GM12878 (cell line): ENCODE results near the gene EIF5A. TPM values are rescaled to one million over a fixed set of nuclear protein-coding genes. Genes with fewer than 3 reads are reported as not detected.

Experiments used
- ATAC-seq: fragments of 200-7000 bp; cut with Tn5 transposase; 3 replicates; pipeline ENCODE4 v1.9.1; 2020; ENCODE audit warnings: mild to moderate bottlenecking, moderate library complexity
- BruUV-seq: library from RNA; stranded (reverse); fragments of 400-500 nt; replicated peaks from 2 replicates; lab custom pipeline; 2021; lab: Mats Ljungman, UMichigan
- CTCF ChIA-PET: fragments of 300-600 bp; sonication (Branson Sonifier 250); formaldehyde crosslinking; extraction: SDS; loops from one replicate; lab custom pipeline; 2021; ENCODE audit warnings: inconsistent platforms; lab: Yijun Ruan, JAX
- POLR2A ChIA-PET: fragments of 350-600 bp; formaldehyde crosslinking; extraction: SDS; loops from one replicate; lab custom pipeline; 2021; ENCODE audit warnings: inconsistent platforms; lab: Charles Lee
- RAD21 ChIA-PET: fragments of 300-600 bp; sonication (Branson Sonifier 250); formaldehyde crosslinking; loops from one replicate; lab custom pipeline; 2023; ENCODE audit warnings: antibody characterized with exemption; ENCODE audit not compliant: unreplicated experiment; lab: Charles Lee
- SMC1A ChIA-PET: fragments of 300-600 bp; sonication (Branson Sonifier 250); formaldehyde crosslinking; loops from one replicate; lab custom pipeline; 2023; ENCODE audit not compliant: unreplicated experiment, uncharacterized antibody; lab: Charles Lee
- DNase-seq: peaks from one replicate; pipeline ENCODE4 v3.0.0-alpha.2; 2011; ENCODE audit warnings: low read depth, low spot score
- FAIRE-seq: peaks from 3 replicates; lab custom pipeline; 2011; peaks lifted over from hg19 to GRCh38; lab: Jason Lieb, UNC
- H2AFZ ChIP-seq: 2 replicates; pipeline ENCODE4 v1.6.0; 2011; ENCODE audit warnings: low read depth, low read length, control low read depth; ENCODE audit not compliant: control insufficient read depth
- H3K27ac ChIP-seq: 2 replicates; pipeline ENCODE4 v1.5.1; 2011; ENCODE audit warnings: control low read depth; ENCODE audit not compliant: control insufficient read depth, insufficient read depth
- H3K27me3 ChIP-seq, 2 experiments: replicated peaks in 1 of 2; 2 replicates each; pipeline versions ENCODE4 v1.6.0 to v1.6.1; 2011; ENCODE audit warnings: low read length in 1 of 2; ENCODE audit not compliant: control insufficient read depth in 2 of 2, insufficient read depth in 2 of 2
- H3K36me3 ChIP-seq, 2 experiments: 2 replicates each; pipeline ENCODE4 v1.5.1; 2011; ENCODE audit warnings: low read length in 1 of 2; ENCODE audit not compliant: control insufficient read depth in 2 of 2, insufficient read depth in 2 of 2
- H3K4me1 ChIP-seq: 2 replicates; pipeline ENCODE4 v1.6.1; 2011; ENCODE audit warnings: mild to moderate bottlenecking, low read length, moderate library complexity, mixed read lengths; ENCODE audit not compliant: control insufficient read depth, insufficient read depth
- H3K4me2 ChIP-seq: 2 replicates; pipeline ENCODE4 v1.6.0; 2011; ENCODE audit warnings: control low read depth; ENCODE audit not compliant: control insufficient read depth, insufficient read depth
- H3K4me3 ChIP-seq: fragments of 200-600 bp; sonication (generic); 2 replicates; pipeline ENCODE4 v1.5.1; 2016
- H3K79me2 ChIP-seq: 2 replicates; pipeline ENCODE4 v1.6.0; 2011; ENCODE audit warnings: low read length; ENCODE audit not compliant: control insufficient read depth, insufficient read depth
- H3K9ac ChIP-seq: 2 replicates; pipeline ENCODE4 v1.8.0; 2011; ENCODE audit warnings: low read length, control low read depth, mixed read lengths; ENCODE audit not compliant: control insufficient read depth, insufficient read depth
- H3K9me3 ChIP-seq: replicated peaks from 3 replicates; pipeline ENCODE4 v1.5.1; 2011; ENCODE audit warnings: mild to moderate bottlenecking, low read length; ENCODE audit not compliant: control insufficient read depth, insufficient read depth
- H4K20me1 ChIP-seq: 2 replicates; pipeline ENCODE4 v1.6.0; 2011; ENCODE audit not compliant: control insufficient read depth, insufficient read depth
- EED ChIP-seq: sonication (generic); IDR thresholded peaks from 2 replicates; pipeline ENCODE4 v1.6.1; 2016; ENCODE audit warnings: antibody characterized with exemption, low read depth
- HCFC1 ChIP-seq: fragments of 150-350 bp; IDR thresholded peaks from 2 replicates; pipeline ENCODE4 v1.6.1; 2014; ENCODE audit warnings: low read length
- MTA3 ChIP-seq: IDR thresholded peaks from 2 replicates; pipeline ENCODE4 v1.6.1; 2012; ENCODE audit warnings: low read length, inconsistent platforms, borderline replicate concordance
- SUZ12 ChIP-seq: fragments of 200-600 bp; sonication (generic); IDR thresholded peaks from one replicate; pipeline ENCODE4 v1.6.1; 2018; ENCODE audit warnings: antibody characterized with exemption, mild to moderate bottlenecking; ENCODE audit not compliant: unreplicated experiment
- YBX1 ChIP-seq: fragments of 450-650 bp; IDR thresholded peaks from 2 replicates; pipeline ENCODE4 v1.6.1; 2016; ENCODE audit warnings: antibody characterized with exemption
- WGBS: methylation state at CpG from one replicate; pipeline ENCODE4 v1.1.6; 2016; ENCODE audit warnings: low lambda C conversion rate; ENCODE audit not compliant: insufficient replicate concordance, insufficient coverage; ENCODE audit errors: missing lambda C conversion rate; 5-methylcytosine and 5-hydroxymethylcytosine counted together
- in situ Hi-C: fragments of 300-500 bp; cut with MboI; formaldehyde crosslinking; loops from 9 replicates; pipeline ENCODE4 v1.14.3; 2018; ENCODE audit warnings: mixed read lengths
- intact Hi-C: fragments of 100-400 bp; cut with micrococcal nuclease; formaldehyde crosslinking; loops from one replicate; pipeline ENCODE4 v1.14.2; 2022; ENCODE audit not compliant: unreplicated experiment
- polyA plus RNA-seq, 11 experiments: library from polyadenylated mRNA; depleted of rRNA in 4 of 11; unstranded in 6 of 11; stranded (reverse) in 5 of 11; fragments of >200 nt; fragmentation: Nextera tagmentation in 4 of 11; fragmentation: Illumina TruSeq in 1 of 11; extraction: Ambion mirVana in 4 of 11; extraction: Trizol in 1 of 11; gene quantifications; 1 replicate in 1 of 11; 2 replicates in 10 of 11; pipeline versions ENCODE4 v1.2.1 to v1.2.3, GENCODE V29; 2011 to 2016; ENCODE audit warnings: inconsistent platforms in 2 of 11, missing spikeins in 2 of 11, low read depth in 1 of 11
- total RNA-seq, 4 experiments: library from RNA; depleted of rRNA in 3 of 4; stranded (reverse); fragments of >200 nt in 3 of 4; fragmentation: Illumina TruSeq in 1 of 4; extraction: Trizol in 1 of 4; gene quantifications; 2 replicates each; pipeline versions ENCODE4 v1.2.1 to v1.2.3, GENCODE V29; 2013 to 2021
- TF ChIP-seq, protein P1 (sequence below): fragments of 450-650 bp; IDR thresholded peaks from 2 replicates; pipeline ENCODE4 v1.6.1; 2018; ENCODE audit warnings: borderline replicate concordance, mild to moderate bottlenecking; ENCODE audit not compliant: partially characterized antibody

EIF5A gene
- total and polyA plus RNA-seq, 10 of the 15 experiments (the other 5 are each of a cell fraction or from before 2014, with no cell fraction given) = 26.5 to 1,792 (median 944) TPM

DNA sequence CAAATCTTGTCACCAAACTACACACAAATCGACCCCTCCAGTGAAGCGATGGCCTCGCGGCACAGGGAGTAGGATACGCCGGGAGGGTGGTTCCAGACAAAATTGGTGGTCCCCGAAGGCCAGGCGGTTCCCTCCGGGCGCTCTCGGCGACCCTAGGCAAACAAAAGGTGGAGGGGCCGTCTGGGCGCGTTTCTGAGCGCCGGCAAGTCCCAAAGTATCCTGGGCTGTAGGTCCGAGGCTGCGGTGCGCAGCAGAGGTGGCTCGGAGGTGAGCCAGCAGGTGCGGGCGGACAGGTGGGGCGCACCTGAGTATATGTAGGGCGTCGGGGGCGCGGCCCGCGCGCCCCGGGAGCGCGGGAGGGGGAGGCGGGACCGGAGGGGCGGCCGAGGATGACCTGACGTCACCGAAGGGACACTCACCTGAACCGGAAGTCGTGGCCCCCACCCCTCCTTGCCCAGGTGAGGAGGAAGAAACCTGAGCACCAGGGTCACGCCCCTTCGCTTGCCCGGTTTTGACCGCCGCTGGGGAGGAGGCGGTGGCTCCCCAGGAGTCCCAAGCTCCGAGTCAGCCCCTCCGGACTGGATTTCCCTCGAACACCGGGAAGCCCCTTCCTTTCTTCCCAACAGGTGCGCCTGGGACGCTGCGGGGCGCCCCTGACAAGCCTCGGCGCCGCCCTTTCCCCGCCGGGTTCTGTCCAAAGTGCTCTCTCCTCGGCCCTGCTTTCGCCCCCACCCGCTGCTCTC, 45.1 kb upstream of the EIF5A start, which contains the start of gene CLDN7:
Gene CLDN7 (minus strand): TSS at position 287 of the 743 bp plus-strand sequence. CDS start 435 bp downstream, outside the sequence.
- intact Hi-C loops (no loop called here), in situ Hi-C loops (no loop called here)
- TF ChIP-seq MTA3 (no peak), EED (no peak), HCFC1 (no peak), YBX1 (no peak), SUZ12 (peak; percentile 14)
- TF ChIP-seq, protein P1, sequence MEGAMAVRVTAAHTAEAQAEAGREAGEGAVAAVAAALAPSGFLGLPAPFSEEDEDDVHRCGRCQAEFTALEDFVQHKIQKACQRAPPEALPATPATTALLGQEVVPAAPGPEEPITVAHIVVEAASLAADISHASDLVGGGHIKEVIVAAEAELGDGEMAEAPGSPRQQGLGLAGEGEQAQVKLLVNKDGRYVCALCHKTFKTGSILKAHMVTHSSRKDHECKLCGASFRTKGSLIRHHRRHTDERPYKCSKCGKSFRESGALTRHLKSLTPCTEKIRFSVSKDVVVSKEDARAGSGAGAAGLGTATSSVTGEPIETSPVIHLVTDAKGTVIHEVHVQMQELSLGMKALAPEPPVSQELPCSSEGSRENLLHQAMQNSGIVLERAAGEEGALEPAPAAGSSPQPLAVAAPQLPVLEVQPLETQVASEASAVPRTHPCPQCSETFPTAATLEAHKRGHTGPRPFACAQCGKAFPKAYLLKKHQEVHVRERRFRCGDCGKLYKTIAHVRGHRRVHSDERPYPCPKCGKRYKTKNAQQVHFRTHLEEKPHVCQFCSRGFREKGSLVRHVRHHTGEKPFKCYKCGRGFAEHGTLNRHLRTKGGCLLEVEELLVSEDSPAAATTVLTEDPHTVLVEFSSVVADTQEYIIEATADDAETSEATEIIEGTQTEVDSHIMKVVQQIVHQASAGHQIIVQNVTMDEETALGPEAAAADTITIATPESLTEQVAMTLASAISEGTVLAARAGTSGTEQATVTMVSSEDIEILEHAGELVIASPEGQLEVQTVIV = no peak
- WGBS = 28% methylated on average over 47 of the region's 64 CpGs
- H2AFZ ChIP-seq = peak within 1 kb of the TSS; percentile 65
- H3K4me3 ChIP-seq = peak within 1 kb of the TSS; percentile 64
- POLR2A ChIA-PET = no interaction called here
- H3K9ac ChIP-seq = peak within 1 kb of the TSS; percentile 43
- peak within 1 kb of the TSS; percentile 86 for H3K4me2 ChIP-seq
- CTCF ChIA-PET = no interaction called here
- H3K27me3 ChIP-seq = peaks cover 3 to 5% of the 10 kb centered on the region in 2 experiments; a peak in 2 of 4 replicates
- H3K79me2 ChIP-seq = no peaks in the 10 kb centered on the region
- no peaks in the 10 kb centered on the region for H3K9me3 ChIP-seq
- peaks cover 0 to 3% of the 10 kb centered on the region in 2 experiments; a peak in 1 of 4 replicates for H3K36me3 ChIP-seq
- no peak within 1 kb of the TSS for H3K27ac ChIP-seq
- SMC1A ChIA-PET = no interaction called here
- peaks cover 17% of the 10 kb centered on the region for H3K4me1 ChIP-seq
- RAD21 ChIA-PET = no interaction called here
- no peak for FAIRE-seq
- no peak for DNase-seq
- ATAC-seq = no peak
- H4K20me1 ChIP-seq = no peaks in the 10 kb centered on the region
- BruUV-seq = no TSS peak
